Liver (tissue), 9 donors: ENCODE results near the gene SSNA1. TPM values are rescaled to one million over a fixed set of nuclear protein-coding genes. Genes with fewer than 3 reads are reported as not detected.

Source experiments
- DNase-seq: peaks from one replicate; pipeline ENCODE4 v3.0.0-alpha.2; 2017; ENCODE audit warnings: low spot score
- H3K27ac ChIP-seq, 2 donors: one replicate each; pipeline ENCODE4 v1.7.0; 2013; ENCODE audit warnings: inconsistent platforms in 2 of 2, low read length in 2 of 2, control low read depth in 1 of 2, low read depth in 1 of 2, mild to moderate bottlenecking in 1 of 2
- H3K27me3 ChIP-seq, 4 donors: one replicate each; pipeline versions ENCODE4 v1.6.1 to v1.7.0; 2013; ENCODE audit warnings: low read length in 3 of 4, inconsistent platforms in 1 of 4, mild to moderate bottlenecking in 1 of 4, moderate library complexity in 1 of 4; ENCODE audit not compliant: control insufficient read depth in 4 of 4, insufficient read depth in 4 of 4
- H3K36me3 ChIP-seq, 4 donors: one replicate each; pipeline versions ENCODE4 v1.6.1 to v1.7.0; 2013; ENCODE audit warnings: low read length in 3 of 4, mild to moderate bottlenecking in 3 of 4, low read depth in 1 of 4, moderate library complexity in 1 of 4; ENCODE audit not compliant: control insufficient read depth in 4 of 4, insufficient read depth in 3 of 4
- H3K4me1 ChIP-seq, 4 donors: one replicate each; pipeline versions ENCODE4 v1.6.1 to v1.7.0; 2013; ENCODE audit warnings: low read length in 3 of 4, mild to moderate bottlenecking in 3 of 4, moderate library complexity in 1 of 4; ENCODE audit not compliant: control insufficient read depth in 4 of 4, insufficient read depth in 4 of 4
- H3K4me3 ChIP-seq, 3 donors: one replicate each; pipeline versions ENCODE4 v1.6.1 to v1.7.0; 2013; ENCODE audit warnings: low read length in 3 of 3, control low read depth in 1 of 3, low read depth in 1 of 3, mild to moderate bottlenecking in 1 of 3
- H3K9ac ChIP-seq, 2 donors: one replicate each; pipeline ENCODE4 v1.7.0; 2013; ENCODE audit warnings: low read length in 2 of 2, mild to moderate bottlenecking in 2 of 2, moderate library complexity in 2 of 2, control low read depth in 1 of 2, low read depth in 1 of 2
- H3K9me3 ChIP-seq, 4 donors: one replicate each; pipeline versions ENCODE4 v1.6.1 to v1.7.0; 2013; ENCODE audit warnings: low read length in 3 of 4; ENCODE audit not compliant: control insufficient read depth in 4 of 4
- ATF3 ChIP-seq: IDR thresholded peaks from 2 replicates; pipeline ENCODE4 v1.6.1; 2016; ENCODE audit warnings: antibody characterized with exemption
- CTCF ChIP-seq: fragments of 150-350 bp; IDR thresholded peaks from 2 replicates; pipeline ENCODE4 v1.5.1; 2017; ENCODE audit warnings: improper control_type of control experiment, low read depth, low read length; ENCODE audit not compliant: missing input control
- FOXA1 ChIP-seq: IDR thresholded peaks from 2 replicates; pipeline ENCODE4 v1.6.1; 2016; ENCODE audit warnings: antibody characterized with exemption
- FOXA2 ChIP-seq: IDR thresholded peaks from 2 replicates; pipeline ENCODE4 v1.6.1; 2016; ENCODE audit warnings: antibody characterized with exemption
- GABPA ChIP-seq, 2 donors: IDR thresholded peaks in 1 of 2; conservative IDR thresholded peaks in 1 of 2; 2 replicates each; pipeline ENCODE4 v1.6.1; 2016; ENCODE audit warnings: antibody characterized with exemption in 2 of 2, mild to moderate bottlenecking in 1 of 2, moderate library complexity in 1 of 2
- HNF4A ChIP-seq, 2 donors: conservative IDR thresholded peaks; 2 replicates each; pipeline ENCODE4 v1.6.1; 2016; ENCODE audit warnings: antibody characterized with exemption in 2 of 2, mild to moderate bottlenecking in 2 of 2
- HNF4G ChIP-seq: IDR thresholded peaks from 2 replicates; pipeline ENCODE4 v1.6.1; 2016; ENCODE audit warnings: antibody characterized with exemption
- JUND ChIP-seq, 2 donors: IDR thresholded peaks; 2 replicates each; pipeline ENCODE4 v1.6.1; 2016; ENCODE audit warnings: antibody characterized with exemption in 2 of 2
- MAX ChIP-seq: IDR thresholded peaks from 2 replicates; pipeline ENCODE4 v1.6.1; 2016; ENCODE audit warnings: antibody characterized with exemption
- NR2F2 ChIP-seq: IDR thresholded peaks from 2 replicates; pipeline ENCODE4 v1.6.1; 2016; ENCODE audit warnings: antibody characterized with exemption
- RAD21 ChIP-seq, 2 donors: IDR thresholded peaks; 2 replicates each; pipeline ENCODE4 v1.6.1; 2016; ENCODE audit warnings: antibody characterized with exemption in 2 of 2, mild to moderate bottlenecking in 2 of 2
- REST ChIP-seq: IDR thresholded peaks from 2 replicates; pipeline ENCODE4 v1.6.1; 2016; ENCODE audit warnings: antibody characterized with exemption, mild to moderate bottlenecking
- RXRA ChIP-seq, 2 donors: IDR thresholded peaks; 2 replicates each; pipeline ENCODE4 v1.6.1; 2017 to 2018; ENCODE audit warnings: antibody characterized with exemption in 2 of 2, mild to moderate bottlenecking in 1 of 2
- SP1 ChIP-seq: IDR thresholded peaks from 2 replicates; pipeline ENCODE4 v1.6.1; 2018; ENCODE audit warnings: antibody characterized with exemption, mild to moderate bottlenecking
- TAF1 ChIP-seq: conservative IDR thresholded peaks from 2 replicates; pipeline ENCODE4 v1.6.1; 2016; ENCODE audit warnings: antibody characterized with exemption, mild to moderate bottlenecking
- YY1 ChIP-seq: IDR thresholded peaks from 2 replicates; pipeline ENCODE4 v1.6.1; 2016; ENCODE audit warnings: antibody characterized with exemption, mild to moderate bottlenecking
- ZBTB33 ChIP-seq: IDR thresholded peaks from 2 replicates; pipeline ENCODE4 v1.6.1; 2016; ENCODE audit warnings: antibody characterized with exemption
- WGBS: extraction: QIAGEN DNeasy Blood & Tissue Kit; methylation state at CpG from one replicate; pipeline ENCODE4 v1.1.7; 2013; 5-methylcytosine and 5-hydroxymethylcytosine counted together
- polyA plus RNA-seq, 2 donors: library from polyadenylated mRNA; stranded (reverse) in 1 of 2; unstranded in 1 of 2; fragments of 200-250 nt in 1 of 2; fragments of >200 nt in 1 of 2; fragmentation: Nextera tagmentation in 1 of 2; extraction: Ambion mirVana in 1 of 2; gene quantifications; one replicate each; pipeline versions ENCODE4 v1.2.1 to v1.2.3, GENCODE V29; 2013 to 2015
- total RNA-seq, 2 donors: library from RNA; depleted of rRNA; stranded (reverse); fragments of >200 nt; gene quantifications; one replicate each; pipeline ENCODE4 v1.2.3, GENCODE V29; 2014
- donor health status: healthy.
- donor health status: healthy.
- donor health status: healthy.
- donor health status: healthy.
- donor health status: healthy.

The SSNA1 gene
- total and polyA plus RNA-seq, 4 donors, result 29.8 to 44.2 (median 40.3) TPM

- Histone ChIP-seq H3K9ac (no peak overlapping the region), H3K4me1 (peaks cover 6 to 24% (median 13%) of the 10 kb centered on the region in 4 donors), H3K9me3 (no peaks in the 10 kb centered on the region), H3K27ac (no peak overlapping the region), H3K27me3 (no peaks in the 10 kb centered on the region), H3K4me3 (no peak overlapping the region), H3K36me3 (peaks cover 0 to 5% (median under 1%) of the 10 kb centered on the region in 4 donors)
- DNase-seq, result no peak
- no peak for TF ChIP-seq ATF3
- no peak for TF ChIP-seq HNF4A (conservative IDR thresholded peaks at IDR 0.05)
- TF ChIP-seq RXRA (IDR thresholded peaks at IDR 0.05), result no peak
- TF ChIP-seq GABPA (IDR thresholded peaks at IDR 0.05 in 1 of 2, conservative IDR thresholded peaks at IDR 0.05 in 1 of 2), result no peak
- TF ChIP-seq JUND (IDR thresholded peaks at IDR 0.05), result no peak
- no peak for TF ChIP-seq REST
- TF ChIP-seq SP1, result no peak
- no peak for TF ChIP-seq YY1
- no peak for TF ChIP-seq RAD21 (IDR thresholded peaks at IDR 0.05)
- no peak for TF ChIP-seq FOXA1
- TF ChIP-seq TAF1, result no peak
- no peak for TF ChIP-seq HNF4G
- TF ChIP-seq CTCF, result no peak
- no peak for TF ChIP-seq ZBTB33
- TF ChIP-seq MAX, result no peak
- TF ChIP-seq FOXA2, result no peak
- no peak for TF ChIP-seq NR2F2
- 90% methylated on average over 30 of the region's 30 CpGs for WGBS
Measured at GRCh38 chr9:137218212-137218753, 29.8 kb downstream of the SSNA1 start.
